ENCODE results near the gene INSRR.

INSRR gene

GRCh38 chr1:156802421-156802935, 56.4 kb downstream of the INSRR start:
- TF ChIP-seq CTCF (conservative IDR thresholded peaks at IDR 0.05; ENCODE audit: low read depth, low read length) = no peak
- no peak for DNase-seq (ENCODE audit: low read depth)

GRCh38 chr1:156801409-156802121, 57.4 kb downstream of the INSRR start:
- H3K4me3 ChIP-seq (ENCODE audit: low read length) = no peak overlapping the region
- DNase-seq (ENCODE audit: low read depth) = no peak
- peak; percentile 51 for TF ChIP-seq CTCF (conservative IDR thresholded peaks at IDR 0.05; ENCODE audit: low read depth, low read length)

More at GRCh38 chr1:156802421-156802935, 56.4 kb downstream of the INSRR start:
- H3K4me3 ChIP-seq (ENCODE audit: low read length) = no peak overlapping the region

GRCh38 chr1:156797212-156797871, 61.6 kb downstream of the INSRR start:
- no peak overlapping the region for H3K4me3 ChIP-seq (ENCODE audit: low read length)
- peak; percentile 88 for TF ChIP-seq CTCF (conservative IDR thresholded peaks at IDR 0.05; ENCODE audit: low read depth, low read length)
- no peak for DNase-seq (ENCODE audit: low read depth)

GRCh38 chr1:156796340-156797097, 62.4 kb downstream of the INSRR start:
- no peak overlapping the region for H3K4me3 ChIP-seq (ENCODE audit: low read length)
- no peak for TF ChIP-seq CTCF (conservative IDR thresholded peaks at IDR 0.05; ENCODE audit: low read depth, low read length)
- DNase-seq (ENCODE audit: low read depth) = no peak

GRCh38 chr1:156795787-156796186, 63.1 kb downstream of the INSRR start:
- TF ChIP-seq CTCF (conservative IDR thresholded peaks at IDR 0.05; ENCODE audit: low read depth, low read length) = no peak
- DNase-seq (ENCODE audit: low read depth) = no peak
- no peak overlapping the region for H3K4me3 ChIP-seq (ENCODE audit: low read length)

GRCh38 chr1:156795374-156795733, 63.6 kb downstream of the INSRR start:
- no peak for TF ChIP-seq CTCF (conservative IDR thresholded peaks at IDR 0.05; ENCODE audit: low read depth, low read length)
- H3K4me3 ChIP-seq (ENCODE audit: low read length) = no peak overlapping the region
- DNase-seq (ENCODE audit: low read depth) = no peak
